Natural killer cell treated with Interleukin-12 subunit alpha and Interleukin-12 subunit beta and Interleukin-15 and Interleukin-18, amount 100 ng/mL, for 72 hours (primary cell): Measurements from ENCODE around the gene PRKCH. TPM values are rescaled to one million over a fixed set of nuclear protein-coding genes. Genes with fewer than 3 reads are reported as not detected.
"Not testable (repeated sequence)": the region's sequence is repeated elsewhere in the genome, so short reads cannot be mapped to it uniquely, and the experiment has no call there.

Experiments
- ATAC-seq, 2 donors: fragments of 150-1000 bp; cut with Tn5 transposase in 1 of 2; sonication (Bioruptor Pico), chemical (Tn5 transposase) in 1 of 2; 2 replicates each; pipeline ENCODE4 v1.10.0; 2021
- DNase-seq: peaks from one replicate; pipeline ENCODE4 v3.0.0; 2022; ENCODE audit warnings: low spot score
- H3K27ac Mint-ChIP-seq, 2 donors: 1 replicate in 1 of 2; 2 replicates in 1 of 2; pipeline ENCODE4 v1.8.0; 2022; ENCODE audit warnings: mixed read lengths in 2 of 2, mild to moderate bottlenecking in 1 of 2, moderate library complexity in 1 of 2
- H3K27me3 Mint-ChIP-seq, 2 donors: 1 replicate in 1 of 2; 2 replicates in 1 of 2; pipeline ENCODE4 v1.8.0; 2022; ENCODE audit warnings: mixed read lengths in 2 of 2
- H3K36me3 Mint-ChIP-seq: one replicate; pipeline ENCODE4 v1.8.0; 2022; ENCODE audit warnings: mixed read lengths
- H3K4me1 Mint-ChIP-seq, 2 donors: 1 replicate in 1 of 2; 2 replicates in 1 of 2; pipeline ENCODE4 v1.8.0; 2022; ENCODE audit warnings: low read depth in 2 of 2, mixed read lengths in 2 of 2, mild to moderate bottlenecking in 1 of 2
- H3K4me3 Mint-ChIP-seq: one replicate; pipeline ENCODE4 v1.8.0; 2022; ENCODE audit warnings: mixed read lengths
- H3K9me3 Mint-ChIP-seq: 2 replicates; pipeline ENCODE4 v1.8.0; 2022; ENCODE audit warnings: mixed read lengths
- total RNA-seq, 2 donors: library from RNA; stranded (reverse); gene quantifications; one replicate each; pipeline ENCODE4 v1.2.3, GENCODE V29; 2022

The PRKCH gene
- total RNA-seq, 2 donors from 2014 or later = 182 to 216 TPM

GRCh38 chr14:61288720-61289119 lies 32.7 kb upstream of the PRKCH start:
- ATAC-seq (no peak), DNase-seq (no peak)
- H3K4me1 Mint-ChIP-seq = peaks cover 12 to 14% of the 10 kb centered on the region in 2 donors
- no peaks in the 10 kb centered on the region for H3K36me3 Mint-ChIP-seq
- H3K27me3 Mint-ChIP-seq = no peaks in the 10 kb centered on the region
- H3K9me3 Mint-ChIP-seq = no peaks in the 10 kb centered on the region
- no peak overlapping the region for H3K4me3 Mint-ChIP-seq
- H3K27ac Mint-ChIP-seq = no peak overlapping the region

DNA sequence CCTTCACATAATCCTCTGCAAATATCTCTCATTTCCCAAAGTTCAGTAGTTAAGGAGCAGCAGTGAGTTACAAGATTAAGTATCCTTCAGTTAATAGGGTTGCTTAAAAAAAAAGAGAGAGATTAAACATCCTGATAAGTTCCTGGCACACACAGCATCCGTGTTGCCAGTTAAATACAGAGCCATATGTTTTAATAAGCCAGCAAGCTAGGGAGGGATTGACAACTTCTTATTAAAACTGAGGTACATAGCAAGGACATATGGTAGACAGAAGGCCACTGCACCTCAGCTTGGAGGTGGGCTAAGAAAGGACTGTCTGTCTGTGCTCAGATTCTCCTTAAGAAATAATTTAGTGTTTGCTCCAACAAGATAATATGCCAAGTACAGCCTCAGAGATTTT lies 30.7 kb upstream of the PRKCH start:
- ATAC-seq (no peak), DNase-seq (no peak)
- peaks cover 5 to 6% of the 10 kb centered on the region in 2 donors for H3K4me1 Mint-ChIP-seq
- H3K36me3 Mint-ChIP-seq = no peaks in the 10 kb centered on the region
- no peaks in the 10 kb centered on the region for H3K9me3 Mint-ChIP-seq
- H3K27me3 Mint-ChIP-seq = no peaks in the 10 kb centered on the region
- H3K4me3 Mint-ChIP-seq = no peak overlapping the region
- no peak overlapping the region for H3K27ac Mint-ChIP-seq

DNA sequence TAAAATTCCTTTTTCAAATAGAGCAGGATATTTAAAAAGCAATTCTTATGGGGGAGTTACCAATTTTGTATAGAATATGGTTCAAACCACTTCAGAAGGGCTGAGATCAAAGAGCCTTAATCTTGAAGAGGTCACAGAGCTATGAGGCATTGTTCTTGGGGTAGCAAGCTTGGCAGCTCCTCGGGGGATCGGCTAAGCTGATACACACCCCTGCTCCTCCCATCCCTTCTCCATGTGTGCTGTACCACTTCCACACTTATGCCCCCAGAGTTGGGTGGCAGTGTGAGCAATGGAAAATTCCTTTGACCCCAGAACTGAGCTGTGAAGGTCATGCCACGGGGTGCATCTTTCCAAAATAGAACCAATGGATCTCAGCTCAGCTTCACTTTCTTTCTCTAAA lies 25.2 kb upstream of the PRKCH start:
- H3K27ac Mint-ChIP-seq = peak overlapping the region in 1 of 2 donors; percentile 53
- peaks cover 24 to 32% of the 10 kb centered on the region in 2 donors for H3K4me1 Mint-ChIP-seq
- H3K36me3 Mint-ChIP-seq = no peaks in the 10 kb centered on the region
- ATAC-seq (no peak), DNase-seq (no peak)
- H3K9me3 Mint-ChIP-seq = no peaks in the 10 kb centered on the region
- no peaks in the 10 kb centered on the region for H3K27me3 Mint-ChIP-seq
- H3K4me3 Mint-ChIP-seq = no peak overlapping the region

DNA sequence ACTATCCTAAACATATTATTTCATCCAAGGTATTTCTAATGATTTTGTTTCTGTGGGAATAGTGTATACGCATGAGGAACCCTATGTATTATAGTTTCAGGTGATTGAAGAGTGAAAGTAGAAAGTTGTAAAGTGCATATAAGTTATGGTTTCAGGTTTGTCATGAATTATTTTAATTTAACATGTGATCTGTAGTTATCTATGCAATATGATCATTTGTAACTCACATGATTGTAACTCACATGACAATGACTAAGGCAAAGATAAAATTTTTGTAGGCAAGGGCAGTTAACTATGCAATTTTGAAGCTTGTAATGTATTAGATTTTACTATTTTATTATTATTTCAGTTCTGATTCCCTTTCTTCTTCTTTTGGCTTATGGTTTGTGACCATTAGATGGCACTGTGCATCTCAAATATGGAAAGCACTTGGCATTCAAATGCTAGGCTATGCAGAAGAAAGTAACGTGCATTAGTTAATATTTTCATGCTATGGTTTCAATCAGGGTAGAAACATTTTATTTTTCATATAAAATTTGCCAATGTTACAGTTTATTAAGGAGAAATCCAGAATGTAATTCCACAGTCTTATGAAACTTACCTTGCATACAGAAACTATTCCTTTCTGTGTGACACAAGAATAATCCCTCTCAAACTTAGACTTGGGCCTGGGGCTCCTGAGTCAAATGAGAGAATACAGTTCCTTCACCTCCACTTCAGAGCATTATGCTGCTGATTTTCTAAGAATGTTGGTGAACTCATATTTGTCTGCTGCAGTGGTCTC lies 24.5 kb upstream of the PRKCH start:
- peak overlapping the region in 1 of 2 donors; percentile 53 for H3K27ac Mint-ChIP-seq
- H3K9me3 Mint-ChIP-seq = no peaks in the 10 kb centered on the region
- no peaks in the 10 kb centered on the region for H3K36me3 Mint-ChIP-seq
- no peak overlapping the region for H3K4me3 Mint-ChIP-seq
- DNase-seq (no peak), ATAC-seq (no peak)
- H3K4me1 Mint-ChIP-seq = peaks cover 24 to 32% of the 10 kb centered on the region in 2 donors
- no peaks in the 10 kb centered on the region for H3K27me3 Mint-ChIP-seq

DNA sequence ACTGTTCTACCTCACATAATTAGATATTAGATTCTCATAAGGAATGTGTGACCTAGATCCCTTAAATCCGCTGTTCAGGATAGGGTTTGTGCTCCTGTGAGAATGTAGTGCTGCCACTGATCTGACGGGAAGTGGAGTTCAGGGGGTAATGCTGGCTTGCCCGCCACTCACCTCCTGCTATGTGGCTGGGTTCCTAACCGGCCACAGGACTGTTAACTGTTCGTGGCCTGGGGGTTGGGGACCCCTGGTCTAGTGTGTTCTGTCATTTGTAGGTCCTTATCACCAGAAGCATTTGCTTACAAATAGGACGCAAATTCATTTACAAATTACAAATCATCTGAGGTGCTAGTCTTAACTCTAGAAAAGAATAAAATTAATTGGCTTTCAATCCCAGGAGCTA lies 23.8 kb upstream of the PRKCH start:
- H3K4me3 Mint-ChIP-seq = no peak overlapping the region
- peaks cover 24 to 32% of the 10 kb centered on the region in 2 donors for H3K4me1 Mint-ChIP-seq
- DNase-seq (no peak), ATAC-seq (no peak)
- H3K36me3 Mint-ChIP-seq = no peaks in the 10 kb centered on the region
- H3K27ac Mint-ChIP-seq = peak overlapping the region; percentile 6
- no peaks in the 10 kb centered on the region for H3K27me3 Mint-ChIP-seq
- no peaks in the 10 kb centered on the region for H3K9me3 Mint-ChIP-seq

- Mint-ChIP-seq H3K4me3 (no peak overlapping the region), H3K9me3 (no peaks in the 10 kb centered on the region)
- ATAC-seq = no peak
These were observed 22.6 kb upstream of the PRKCH start for GRCh38 chr14:61298824-61299223.

DNA sequence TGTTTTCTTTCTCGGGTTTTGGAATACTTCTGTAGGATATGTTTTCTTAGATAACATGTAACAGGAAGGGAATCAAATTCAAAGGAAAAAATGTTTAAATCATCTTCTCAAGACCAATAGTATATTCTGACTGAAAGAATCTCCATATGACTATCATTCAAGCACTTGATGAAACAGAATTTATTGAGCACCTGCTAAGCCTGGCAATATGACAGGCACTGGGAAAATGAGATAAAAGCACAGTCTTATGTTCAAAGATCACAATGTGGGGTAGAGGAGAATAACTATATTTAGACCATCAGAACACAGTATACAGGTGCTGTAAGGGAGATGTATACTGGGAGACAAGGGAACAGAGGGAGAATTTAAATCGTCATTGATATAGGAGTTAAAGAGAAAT lies 21.2 kb upstream of the PRKCH start:
- Mint-ChIP-seq H3K4me1 (peaks cover 24 to 32% of the 10 kb centered on the region in 2 donors), H3K27ac (no peak overlapping the region), H3K4me3 (no peak overlapping the region), H3K36me3 (no peaks in the 10 kb centered on the region), H3K9me3 (no peaks in the 10 kb centered on the region), H3K27me3 (no peaks in the 10 kb centered on the region)
- ATAC-seq = no peak
- DNase-seq = no peak

More at GRCh38 chr14:61298824-61299223, 22.6 kb upstream of the PRKCH start:
- no peaks in the 10 kb centered on the region for H3K36me3 Mint-ChIP-seq
- peak overlapping the region in 1 of 2 donors; percentile 36 for H3K27ac Mint-ChIP-seq
- H3K4me1 Mint-ChIP-seq = peaks cover 24 to 32% of the 10 kb centered on the region in 2 donors
- H3K27me3 Mint-ChIP-seq = no peaks in the 10 kb centered on the region
- DNase-seq = no peak

GRCh38 chr14:61300754-61301153 lies 20.6 kb upstream of the PRKCH start:
- peak overlapping the region in 1 of 2 donors; percentile 20 for H3K27ac Mint-ChIP-seq
- no peak overlapping the region for H3K4me3 Mint-ChIP-seq
- H3K4me1 Mint-ChIP-seq = peaks cover 24 to 32% of the 10 kb centered on the region in 2 donors

GRCh38 chr14:61304688-61305087 lies 16.7 kb upstream of the PRKCH start:
- Mint-ChIP-seq H3K36me3 (peaks cover 18% of the 10 kb centered on the region), H3K4me1 (peaks cover 13 to 15% of the 10 kb centered on the region in 2 donors), H3K27ac (no peak overlapping the region), H3K4me3 (no peak overlapping the region), H3K9me3 (peaks cover 4% of the 10 kb centered on the region), H3K27me3 (no peaks in the 10 kb centered on the region)
- no peak for DNase-seq
- no peak for ATAC-seq

More at GRCh38 chr14:61300754-61301153, 20.6 kb upstream of the PRKCH start:
- no peaks in the 10 kb centered on the region for H3K27me3 Mint-ChIP-seq
- no peaks in the 10 kb centered on the region for H3K9me3 Mint-ChIP-seq
- ATAC-seq (no peak), DNase-seq (no peak)
- peaks cover 4% of the 10 kb centered on the region for H3K36me3 Mint-ChIP-seq

- Mint-ChIP-seq H3K9me3 (peaks cover 7% of the 10 kb centered on the region), H3K4me3 (no peak overlapping the region), H3K36me3 (peaks cover 36% of the 10 kb centered on the region), H3K27ac (no peak overlapping the region), H3K27me3 (no peaks in the 10 kb centered on the region), H3K4me1 (peaks cover 16 to 29% of the 10 kb centered on the region in 2 donors)
- DNase-seq (no peak), ATAC-seq (no peak)
These were observed 13.2 kb upstream of the PRKCH start for GRCh38 chr14:61308198-61308597.

DNA sequence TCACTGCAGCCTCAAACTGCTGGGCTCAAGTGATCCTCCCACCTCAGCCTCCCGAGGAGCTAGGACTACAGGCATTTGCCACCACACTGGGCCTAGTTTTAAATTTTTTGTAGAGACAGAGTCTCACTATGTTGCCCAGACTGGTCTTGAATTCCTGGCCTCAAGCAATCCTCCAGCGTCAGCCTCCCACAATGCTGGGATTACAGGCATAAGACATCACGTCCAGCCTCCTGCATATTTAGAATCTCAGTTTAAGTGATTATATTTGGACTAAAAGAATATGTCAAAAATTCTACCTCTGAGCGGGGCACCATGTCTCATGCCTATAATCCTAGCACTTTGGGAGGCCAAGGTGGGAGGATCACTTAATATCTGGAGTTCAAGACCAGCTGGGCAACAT lies 12.7 kb upstream of the PRKCH start:
- H3K4me1 Mint-ChIP-seq = peaks cover 16 to 29% of the 10 kb centered on the region in 2 donors
- not testable (repeated sequence) for H3K9me3 Mint-ChIP-seq, H3K27me3 Mint-ChIP-seq, DNase-seq, H3K4me3 Mint-ChIP-seq, H3K27ac Mint-ChIP-seq, ATAC-seq
- peaks cover 36% of the 10 kb centered on the region for H3K36me3 Mint-ChIP-seq

GRCh38 chr14:61315313-61315712 lies 6.1 kb upstream of the PRKCH start:
- Mint-ChIP-seq H3K27me3 (no peaks in the 10 kb centered on the region), H3K27ac (peak overlapping the region in 1 of 2 donors; percentile 27), H3K9me3 (peaks cover 3% of the 10 kb centered on the region), H3K4me1 (peaks cover 10 to 14% of the 10 kb centered on the region in 2 donors), H3K4me3 (no peak overlapping the region), H3K36me3 (peaks cover 17% of the 10 kb centered on the region)
- DNase-seq (no peak), ATAC-seq (no peak)

DNA sequence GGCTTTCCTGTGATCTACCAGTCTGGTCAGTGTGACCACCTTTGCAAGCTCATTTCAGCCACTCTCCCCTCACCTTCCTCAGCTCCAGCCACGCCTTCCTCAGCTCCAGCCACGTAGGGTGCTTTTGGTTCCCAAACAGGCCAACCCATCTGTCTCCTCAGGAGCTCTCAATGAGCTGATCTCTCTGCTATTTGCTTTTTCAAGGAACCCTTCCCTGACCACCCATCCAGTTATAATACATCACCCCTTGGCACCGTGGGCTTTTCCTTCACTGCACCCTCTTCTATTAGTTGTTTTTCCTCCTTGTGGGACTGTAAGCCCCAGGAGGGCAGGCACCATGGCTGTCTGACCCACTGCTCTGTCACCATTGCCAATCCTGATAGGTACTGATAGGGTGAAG lies 2.3 kb upstream of the PRKCH start:
- peaks cover 10 to 15% of the 10 kb centered on the region in 2 donors for H3K4me1 Mint-ChIP-seq
- H3K27me3 Mint-ChIP-seq = no peaks in the 10 kb centered on the region
- DNase-seq = no peak
- no peak overlapping the region for H3K4me3 Mint-ChIP-seq
- no peaks in the 10 kb centered on the region for H3K9me3 Mint-ChIP-seq
- no peak overlapping the region for H3K27ac Mint-ChIP-seq
- ATAC-seq = no peak
- peaks cover 23% of the 10 kb centered on the region for H3K36me3 Mint-ChIP-seq

DNA sequence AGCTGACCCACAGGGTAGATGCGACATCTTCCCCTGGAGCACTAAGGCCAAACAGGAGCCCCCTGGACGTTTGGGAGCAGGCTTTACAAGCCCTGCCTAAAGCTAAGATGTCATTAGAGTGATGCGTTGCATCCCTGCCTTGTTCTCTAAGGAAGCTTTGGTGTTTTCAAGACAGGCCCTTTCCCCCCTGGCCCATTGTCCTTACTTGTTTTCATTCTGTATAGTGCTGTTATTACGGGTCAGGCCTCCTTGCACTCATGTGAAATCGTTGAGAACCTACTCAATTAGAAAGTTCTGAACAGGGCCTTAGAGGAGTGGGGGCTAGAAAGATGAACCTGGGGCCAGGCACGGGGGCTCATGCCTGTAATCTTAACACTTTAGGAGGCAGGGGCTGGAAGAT lies 1.7 kb upstream of the PRKCH start:
- DNase-seq = no peak
- no peak overlapping the region for H3K27ac Mint-ChIP-seq
- H3K4me3 Mint-ChIP-seq = no peak overlapping the region
- no peak for ATAC-seq
- H3K9me3 Mint-ChIP-seq = no peaks in the 10 kb centered on the region
- H3K27me3 Mint-ChIP-seq = no peaks in the 10 kb centered on the region
- peaks cover 21% of the 10 kb centered on the region for H3K36me3 Mint-ChIP-seq
- peaks cover 13 to 19% of the 10 kb centered on the region in 2 donors for H3K4me1 Mint-ChIP-seq
